NK-92 treated with Interleukin-12 subunit alpha and Interleukin-12 subunit beta, amount 100 ng/mL, for 24 hours (cell line): ENCODE measurements around the gene ARMC3.
"Not testable (repeated sequence)": the region's sequence is repeated elsewhere in the genome, so short reads cannot be mapped to it uniquely, and the experiment has no call there.

Experiments
- DNase-seq: peaks from one replicate; lab custom pipeline; 2025; lab: John Stamatoyannopoulos, UW

Gene ARMC3

DNA sequence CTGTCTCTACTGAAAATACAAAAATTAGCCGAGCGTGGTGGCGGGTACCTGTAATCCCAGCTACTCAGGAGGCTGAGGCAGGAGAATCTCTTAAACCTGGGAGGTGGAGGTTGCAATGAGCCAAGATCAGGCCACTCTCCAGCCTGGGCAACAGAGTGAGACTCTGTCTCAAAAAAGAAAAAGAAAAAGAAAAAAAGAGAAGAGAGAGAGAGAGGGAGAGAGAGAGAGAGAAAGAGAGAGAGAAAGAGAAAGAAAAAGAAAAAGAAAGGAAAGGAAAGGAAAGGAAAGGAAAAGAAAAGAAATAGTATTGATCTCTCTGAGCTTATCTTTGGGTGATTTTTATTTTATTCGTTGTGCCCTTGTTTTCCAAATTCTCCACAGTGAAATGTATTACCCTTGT is 1.2 kb downstream of the ARMC3 start:
- DNase-seq = not testable (repeated sequence)

DNA sequence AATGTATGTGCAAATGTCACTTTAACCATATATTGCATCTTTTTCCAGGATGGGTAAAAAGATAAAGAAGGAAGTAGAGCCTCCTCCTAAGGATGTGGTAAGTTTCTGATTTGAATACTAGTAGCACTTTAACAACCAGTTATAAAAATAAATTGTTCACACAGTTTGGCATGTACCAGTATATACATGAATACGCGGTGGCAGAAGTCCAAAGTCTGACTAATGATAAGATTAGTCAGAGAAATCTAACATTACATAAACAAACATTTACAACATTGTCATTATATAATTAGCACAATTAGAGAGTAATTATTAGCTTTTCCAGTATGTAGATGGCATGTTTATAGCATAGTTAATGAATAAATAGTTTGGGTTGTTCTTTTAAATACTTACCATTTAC is 4.1 kb downstream of the ARMC3 start:
- DNase-seq = no peak

DNA sequence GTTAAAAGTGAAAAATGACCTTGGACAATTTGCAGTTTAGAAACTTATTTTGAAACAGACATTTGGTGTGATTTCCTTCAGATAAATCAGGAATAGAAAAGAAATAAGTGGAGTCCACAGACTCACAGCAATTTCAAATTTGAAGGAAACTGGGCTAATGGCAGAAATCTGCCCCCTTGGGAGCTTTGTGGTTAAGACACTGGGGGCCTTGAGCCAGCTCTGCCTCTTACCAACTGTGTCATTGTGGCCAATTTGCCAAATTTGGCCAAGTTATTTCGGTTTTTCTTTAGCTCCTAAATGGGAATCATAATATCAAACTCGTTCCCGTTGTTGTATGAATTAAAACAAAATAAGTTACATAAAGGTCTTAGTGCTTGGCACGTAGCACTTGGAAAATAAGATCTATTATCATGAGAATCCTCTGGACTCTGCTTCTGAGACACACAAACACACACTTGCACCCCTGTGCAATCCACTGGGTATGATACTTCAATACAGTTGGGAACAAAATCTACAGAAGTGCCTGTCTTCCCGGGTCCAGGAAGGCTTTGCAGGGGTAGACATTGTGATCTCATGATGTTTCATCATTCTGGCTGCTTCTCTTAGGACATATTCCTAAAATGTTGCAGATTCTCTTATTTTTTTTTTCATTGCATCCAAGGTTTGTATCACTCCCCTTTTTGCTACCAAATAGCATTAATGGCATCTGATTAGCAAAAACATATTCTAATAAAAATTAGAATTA is 4.9 kb downstream of the ARMC3 start:
- no peak for DNase-seq

DNA sequence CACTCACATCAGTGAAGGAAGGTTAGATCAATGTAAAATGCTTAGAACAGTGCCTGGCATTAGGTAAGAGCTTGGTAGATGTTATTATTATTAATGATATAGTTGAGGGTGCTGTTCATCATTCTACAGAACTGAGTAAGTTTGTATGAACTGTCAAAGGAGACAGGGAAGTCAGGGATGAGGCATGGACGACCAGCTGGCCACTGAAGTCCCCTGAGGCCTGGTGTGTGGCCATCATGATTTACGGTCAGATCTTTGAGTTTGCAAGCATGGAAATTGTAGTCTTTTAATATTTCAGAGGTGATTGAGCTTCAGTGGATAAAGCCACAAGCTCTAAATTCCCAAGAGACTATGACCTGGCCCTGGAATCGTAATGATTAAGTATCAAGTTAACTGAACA is 6.9 kb downstream of the ARMC3 start:
- no peak for DNase-seq

DNA sequence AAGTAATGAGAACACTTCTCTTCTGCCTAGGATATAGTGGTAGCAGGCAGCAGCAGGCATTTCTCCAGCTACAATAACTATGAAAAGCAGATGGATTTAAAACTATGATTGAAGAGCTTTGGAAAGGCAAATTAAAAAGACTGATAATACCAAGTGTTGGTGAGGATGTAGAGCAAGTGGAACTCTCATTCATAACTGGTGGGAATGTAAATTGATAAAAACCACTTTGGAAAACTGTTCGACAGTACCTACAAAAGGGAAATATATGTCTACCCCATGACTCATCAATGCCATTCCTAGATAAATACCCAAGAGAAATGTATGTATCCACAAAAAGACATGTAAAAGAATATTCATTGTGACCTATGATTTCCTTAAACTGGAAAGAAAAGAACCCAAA is 14.6 kb downstream of the ARMC3 start:
- no peak for DNase-seq

DNA sequence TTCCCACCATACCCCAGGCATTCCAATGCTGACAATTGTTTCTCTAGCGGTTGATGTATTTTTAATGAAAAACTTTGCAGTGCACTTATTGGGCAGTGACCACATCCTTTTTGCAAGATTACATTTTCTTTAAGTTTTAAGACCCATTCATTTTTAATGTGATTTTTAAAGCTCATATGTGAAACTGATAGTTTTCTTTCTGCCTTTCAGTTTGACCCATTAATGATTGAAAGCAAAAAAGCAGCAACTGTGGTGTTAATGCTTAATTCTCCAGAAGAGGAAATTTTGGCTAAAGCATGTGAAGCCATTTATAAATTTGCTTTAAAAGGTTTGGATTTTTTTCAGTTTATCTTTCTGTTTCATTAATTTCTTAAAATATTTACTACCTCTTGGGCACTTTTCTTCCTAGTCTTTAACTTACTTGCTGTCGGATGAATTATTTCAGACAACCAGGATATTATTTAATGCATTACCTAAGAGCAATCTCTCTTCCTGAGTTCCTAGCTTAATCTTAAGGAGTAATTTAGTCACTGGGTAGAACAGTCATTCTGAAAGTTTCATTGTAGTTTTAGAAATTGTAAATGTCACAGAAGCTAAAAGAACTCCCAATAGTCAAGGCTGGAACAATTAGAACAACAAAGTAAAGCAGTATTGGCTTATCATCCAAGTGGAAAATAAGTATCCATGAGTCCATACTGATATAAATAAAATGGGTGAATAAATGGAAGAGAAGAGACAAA is 18.3 kb downstream of the ARMC3 start:
- DNase-seq = no peak

DNA sequence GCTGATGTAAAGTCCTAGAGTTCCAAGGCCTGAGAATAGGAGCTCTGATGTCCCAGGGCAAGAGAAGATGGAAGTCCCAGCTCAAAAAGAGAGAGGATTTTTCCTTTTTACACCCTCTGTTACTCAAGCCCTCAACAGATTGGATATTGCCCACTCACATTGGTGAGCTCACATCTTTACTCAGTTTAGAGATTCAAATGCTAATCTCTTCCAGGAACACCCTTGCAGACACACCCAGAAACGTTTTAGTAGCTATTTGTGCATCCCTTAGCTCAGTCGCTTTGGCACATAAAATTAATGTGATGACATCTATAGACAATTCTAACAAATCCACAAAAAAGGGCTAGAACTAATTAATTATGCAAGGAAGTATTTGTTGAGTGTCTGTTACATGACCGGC is 27.1 kb downstream of the ARMC3 start:
- DNase-seq = no peak

DNA sequence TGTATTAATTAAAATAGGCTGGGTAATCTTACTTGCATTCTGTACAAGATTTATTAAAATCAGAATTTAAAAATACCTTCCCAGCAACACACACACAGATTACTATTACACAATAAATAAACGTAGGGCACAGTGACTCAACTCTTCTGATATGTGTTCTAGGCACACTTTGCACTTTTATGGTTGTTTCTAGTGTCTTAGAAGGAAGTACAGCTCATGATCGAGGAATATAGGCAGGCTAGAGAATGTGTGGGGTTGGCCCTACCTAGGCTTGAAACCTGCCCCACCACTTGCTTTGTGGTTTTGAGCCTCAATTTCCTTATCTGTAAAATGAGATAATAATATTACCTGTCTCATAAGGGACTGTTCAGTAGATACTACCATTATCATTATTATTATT is 30.5 kb downstream of the ARMC3 start:
- no peak for DNase-seq

DNA sequence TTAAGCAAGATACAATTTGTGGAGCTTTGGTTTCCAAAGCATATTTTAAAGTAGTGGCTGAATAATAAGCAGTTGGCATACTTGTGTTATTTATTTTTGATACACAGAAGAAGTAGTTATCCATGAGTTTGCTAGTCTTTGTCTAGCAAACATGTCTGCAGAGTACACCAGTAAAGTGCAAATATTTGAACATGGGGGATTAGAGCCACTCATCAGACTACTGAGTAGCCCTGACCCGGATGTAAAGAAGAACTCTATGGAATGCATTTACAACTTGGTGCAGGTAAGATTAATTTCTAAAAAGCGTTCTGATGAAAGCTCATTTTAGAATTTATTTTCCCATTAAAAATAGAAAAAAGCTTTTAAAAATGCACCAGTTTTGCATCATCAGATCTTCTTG is 31.4 kb downstream of the ARMC3 start:
- no peak for DNase-seq

DNA sequence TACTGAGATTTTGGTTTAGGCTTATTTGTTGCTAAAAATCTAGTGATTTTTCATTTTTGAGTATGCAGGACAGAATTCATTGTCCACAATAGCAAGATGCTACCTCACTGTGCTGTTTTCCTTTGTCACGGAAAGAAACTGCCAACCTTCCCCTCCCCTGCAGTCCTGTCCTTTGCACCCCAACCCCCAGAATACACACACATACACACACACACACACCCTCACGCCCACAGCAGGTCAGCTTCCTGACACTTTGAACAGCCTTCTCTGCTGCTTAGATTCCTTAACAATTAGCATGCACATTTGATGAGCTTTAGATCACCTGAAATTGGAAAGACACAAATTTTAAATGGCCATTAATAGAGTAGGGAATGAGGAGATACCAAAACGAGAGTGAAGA is 32.1 kb downstream of the ARMC3 start:
- no peak for DNase-seq

DNA sequence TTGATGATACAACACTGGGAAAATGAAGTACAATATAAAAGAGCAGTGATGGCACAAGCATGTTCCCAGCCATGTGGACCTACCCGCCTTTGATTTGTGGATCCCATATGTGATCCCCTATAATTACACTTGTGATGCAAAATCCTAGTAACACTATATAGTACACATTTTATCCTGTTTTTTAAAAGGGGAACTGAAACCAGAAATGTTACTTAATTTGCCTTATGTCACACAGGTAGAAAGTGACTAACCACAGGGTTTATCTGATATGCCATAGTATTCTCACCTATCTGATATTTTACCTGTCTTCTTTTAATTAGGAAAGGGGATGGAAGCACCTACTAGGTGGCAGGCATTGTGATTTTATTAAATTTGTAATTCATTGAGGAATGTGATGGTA is 35.0 kb downstream of the ARMC3 start:
- DNase-seq = no peak

DNA sequence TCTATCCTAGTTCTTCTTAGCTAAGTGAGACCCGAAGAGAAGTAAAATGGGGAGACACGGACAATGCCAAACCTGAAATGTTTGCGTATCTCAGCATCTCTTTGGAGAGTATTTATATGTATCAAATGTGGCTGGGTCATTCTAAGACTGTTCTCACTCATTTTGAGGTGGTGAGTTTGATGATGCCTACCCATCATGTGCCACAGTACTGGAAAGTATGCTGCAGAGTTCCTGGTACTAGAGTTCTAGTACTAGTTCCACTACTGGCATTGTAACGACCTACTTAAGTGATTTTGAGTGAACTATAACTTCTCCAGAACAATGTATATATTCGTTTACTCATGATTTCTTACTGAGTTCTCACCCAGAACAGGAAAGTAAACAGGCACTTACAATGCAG is 41.9 kb downstream of the ARMC3 start:
- DNase-seq = no peak

DNA sequence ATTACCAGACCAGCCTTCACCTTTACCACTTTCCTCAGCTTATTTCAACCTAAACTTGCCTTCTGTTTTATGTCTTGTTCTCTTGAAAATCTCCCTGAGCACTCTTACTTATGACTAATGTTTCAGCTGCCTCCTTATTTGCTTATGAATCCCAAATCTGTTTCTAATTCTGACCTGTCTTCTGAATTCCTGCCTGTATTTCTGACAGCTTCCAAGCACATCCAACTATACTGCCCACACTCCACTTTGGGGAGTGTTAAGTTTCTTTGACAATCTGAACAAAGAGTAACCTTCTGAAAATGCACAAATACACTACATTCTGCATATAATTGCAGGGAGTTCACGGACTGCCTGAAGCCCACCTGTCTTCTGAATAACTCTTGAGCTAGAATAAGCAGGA is 48.7 kb downstream of the ARMC3 start:
- no peak for DNase-seq

DNA sequence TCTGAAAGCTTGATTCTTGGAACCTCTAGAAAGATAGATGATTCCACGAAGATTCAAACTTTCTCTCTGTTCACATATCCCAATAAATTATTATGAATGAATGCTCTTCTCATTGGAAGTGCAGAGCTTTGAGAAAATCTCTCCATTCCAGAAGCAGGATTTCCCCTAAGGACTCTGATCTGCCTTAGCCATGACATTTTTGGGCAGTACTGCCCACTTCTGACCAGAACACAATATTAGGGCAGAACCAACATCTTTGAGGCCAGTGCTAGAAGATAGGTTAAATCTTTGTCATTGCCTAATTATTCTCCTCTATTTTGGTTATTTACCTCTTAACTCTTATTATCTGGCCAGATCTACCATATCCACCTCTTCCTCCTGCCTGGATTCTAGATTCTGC is 49.9 kb downstream of the ARMC3 start:
- no peak for DNase-seq

DNA sequence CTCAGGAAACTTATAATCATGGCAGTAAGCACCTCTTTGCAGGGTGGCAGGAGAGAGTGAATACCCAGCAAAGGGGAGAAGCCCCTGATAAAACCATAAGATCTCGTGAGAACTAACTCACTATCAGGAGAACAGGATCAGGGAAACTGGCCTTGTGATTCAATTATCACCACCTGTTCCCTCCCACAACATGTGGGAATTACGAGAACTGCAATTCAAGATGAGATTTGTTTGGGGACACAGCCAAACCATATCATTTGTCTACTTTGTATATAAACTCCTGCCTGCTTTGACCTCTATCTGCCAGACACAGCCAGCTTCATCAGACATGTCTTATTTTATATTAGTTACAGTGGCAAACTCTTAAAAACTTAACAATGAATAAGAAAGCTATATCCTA is 50.4 kb downstream of the ARMC3 start:
- DNase-seq = no peak

DNA sequence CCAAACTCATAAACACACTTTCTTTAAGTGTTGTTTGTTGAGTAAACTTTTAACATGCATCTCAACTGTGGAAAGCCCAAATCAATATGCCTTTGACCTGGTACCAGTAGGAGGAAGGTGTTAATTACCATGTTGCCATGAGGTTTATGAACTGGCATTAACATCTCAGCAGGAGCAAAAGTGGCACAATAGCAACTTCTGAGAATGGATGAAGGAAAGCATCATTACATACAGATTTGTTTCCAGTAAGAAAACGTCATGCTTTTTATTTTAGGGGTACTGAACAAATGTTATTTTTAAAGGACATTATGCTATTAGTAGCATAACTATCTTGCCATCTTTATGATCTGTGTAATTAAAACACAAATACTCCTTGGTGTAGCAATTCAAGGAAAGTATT is 51.1 kb downstream of the ARMC3 start:
- no peak for DNase-seq

DNA sequence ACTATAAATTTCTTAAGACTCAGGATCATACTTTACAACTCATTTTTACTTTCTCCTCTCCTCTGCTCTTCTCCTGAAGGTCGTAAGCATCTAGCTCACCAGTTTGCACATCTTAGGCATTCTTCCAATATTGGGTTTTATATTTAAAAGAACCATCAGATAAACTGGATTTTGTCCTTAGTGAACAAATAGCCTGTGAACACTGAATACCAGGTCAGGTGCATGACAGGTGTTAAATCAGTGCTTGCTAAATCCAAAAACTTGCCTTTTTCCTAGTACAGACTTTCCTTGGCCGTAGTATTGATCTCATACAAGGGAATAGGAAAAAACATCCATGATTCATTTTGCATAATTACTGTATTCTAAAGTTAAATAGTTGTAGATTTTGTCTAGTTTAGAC is 53.0 kb downstream of the ARMC3 start:
- DNase-seq = no peak

DNA sequence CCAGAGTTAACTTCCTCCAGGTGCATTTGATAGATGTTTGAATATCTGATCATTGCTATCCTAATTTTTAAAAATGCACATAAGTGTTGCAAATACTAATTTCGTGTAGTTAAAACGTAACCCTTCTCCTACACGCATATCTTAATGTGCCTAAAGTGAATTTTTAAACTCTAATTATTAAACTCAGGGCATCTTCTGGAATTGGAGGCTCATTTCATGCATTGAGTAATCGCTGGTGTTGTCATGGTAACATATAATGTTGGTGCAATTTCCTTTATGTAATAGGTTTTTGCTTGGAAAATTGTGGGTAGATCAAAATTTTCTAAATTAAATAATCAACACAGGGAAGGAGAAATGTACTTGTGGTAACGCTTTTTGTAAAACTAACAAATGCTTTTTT is 56.2 kb downstream of the ARMC3 start:
- no peak for DNase-seq

DNA sequence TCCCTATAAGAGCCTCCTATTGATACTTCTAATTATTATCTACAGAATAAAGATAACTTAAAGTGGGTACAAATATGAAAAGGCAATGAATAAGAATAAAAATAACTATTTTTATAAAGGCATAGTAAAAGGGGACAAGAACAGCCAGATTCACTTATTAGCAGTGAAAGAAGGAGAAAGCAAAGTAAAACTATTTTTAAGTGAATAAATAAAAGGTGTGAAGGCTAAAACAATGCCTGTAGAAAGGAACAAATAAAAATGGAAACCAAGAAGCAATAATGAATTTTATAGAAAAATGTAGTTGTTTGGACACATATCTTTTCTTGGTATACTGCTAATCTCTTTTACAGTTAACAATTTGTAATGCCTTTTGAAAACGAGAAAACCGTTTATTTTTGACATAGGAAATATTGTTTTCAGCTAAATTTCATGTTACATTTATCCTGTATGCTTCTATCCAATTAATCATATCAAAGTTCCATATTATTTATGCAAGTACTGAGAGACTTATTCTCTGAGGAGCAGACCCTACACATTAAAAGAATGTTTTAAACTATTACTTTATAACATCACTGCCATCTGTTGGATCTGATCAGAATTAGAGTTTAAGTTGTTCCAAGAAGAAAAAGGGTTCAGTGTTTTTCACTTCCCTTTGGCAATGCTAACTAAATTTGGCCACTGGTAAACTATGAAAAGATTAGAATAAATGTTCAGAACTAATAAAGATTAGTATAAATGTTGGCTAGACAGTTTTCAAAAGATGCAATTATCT is 59.1 kb downstream of the ARMC3 start:
- no peak for DNase-seq

DNA sequence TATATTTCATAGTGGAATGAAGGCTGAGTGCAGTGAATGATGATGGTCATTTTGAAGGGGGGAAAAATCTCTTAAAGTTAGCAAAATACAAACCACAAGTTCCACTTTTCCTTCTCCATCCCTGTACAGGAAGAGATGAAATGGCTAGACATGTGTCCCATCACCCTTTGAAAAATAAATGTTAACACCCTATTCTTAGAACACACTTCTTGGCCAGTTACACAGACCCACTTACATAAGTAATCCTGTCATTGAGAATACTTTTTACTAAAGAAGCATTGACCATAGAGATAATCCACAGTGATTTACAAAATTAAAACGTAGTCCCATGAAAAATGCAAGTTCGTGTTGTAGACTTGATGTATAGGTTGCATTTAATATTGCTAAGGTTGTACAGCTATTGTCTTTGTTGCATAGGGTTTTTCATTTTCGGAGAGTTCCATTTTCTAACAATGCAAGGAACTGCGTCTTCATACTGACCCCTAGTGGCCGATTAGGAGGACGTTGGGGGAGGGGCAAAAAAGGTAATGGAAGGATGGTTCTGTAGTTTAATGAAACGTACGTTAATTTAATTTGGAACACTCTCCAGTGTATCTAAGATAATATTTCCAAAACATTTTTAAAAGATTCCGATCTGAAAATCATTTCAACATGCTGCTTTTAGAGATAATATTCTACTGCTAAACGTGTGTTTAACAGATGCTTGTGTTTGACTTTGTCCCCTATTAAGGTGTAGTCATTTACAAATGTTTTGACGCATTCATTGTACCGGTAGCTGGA is 60.9 kb downstream of the ARMC3 start:
- DNase-seq = peak; percentile 2

DNA sequence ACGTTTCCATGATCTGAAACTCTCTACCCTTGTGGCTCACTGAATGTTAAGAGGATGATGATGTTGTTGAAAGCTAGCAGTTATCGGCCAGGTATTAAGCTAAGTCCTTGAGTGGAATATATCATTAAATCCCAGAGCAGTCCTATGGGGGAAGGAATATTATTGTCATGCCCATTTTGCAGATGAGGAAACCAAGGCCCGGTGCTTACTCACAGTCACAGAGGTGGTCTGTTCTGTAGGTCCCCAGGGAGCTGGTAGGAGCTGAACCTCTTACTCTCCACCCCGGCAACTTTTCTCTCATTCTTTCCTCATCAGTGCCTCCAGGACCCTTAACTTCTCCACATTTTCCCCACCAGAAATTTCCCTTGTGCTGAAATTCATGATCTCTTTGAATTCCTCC is 62.6 kb downstream of the ARMC3 start:
- DNase-seq = no peak

DNA sequence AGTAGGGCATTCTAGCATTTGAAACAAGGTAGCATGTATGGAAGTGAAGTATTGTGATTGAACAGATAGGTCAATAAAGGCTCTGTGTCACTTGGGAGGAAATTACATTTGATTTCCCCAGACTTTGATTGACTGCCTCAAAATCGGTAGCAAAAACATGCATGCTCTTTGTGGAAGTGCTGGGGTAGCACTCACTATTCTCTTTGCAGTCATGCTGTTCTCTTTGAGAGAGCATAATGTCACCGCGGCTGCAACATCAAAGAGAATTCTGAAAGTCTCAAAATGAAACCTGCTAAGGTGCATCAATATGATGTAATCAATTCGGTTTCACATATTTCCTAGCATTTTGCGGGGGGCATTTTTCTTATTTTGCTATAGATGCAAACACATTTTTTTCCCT is 64.2 kb downstream of the ARMC3 start:
- DNase-seq = no peak
